GM12878 (cell line): Measurements from ENCODE around the gene BATF. TPM values are rescaled to one million over a fixed set of nuclear protein-coding genes. Genes with fewer than 3 reads are reported as not detected.
A peak's percentile ranks its signal among the peaks of the same experiment; 100 is the strongest.

Experiments used
- CREB1 ChIP-seq: IDR thresholded peaks from 2 replicates; pipeline ENCODE4 v1.6.1; 2012; ENCODE audit warnings: low read depth, mild to moderate bottlenecking, inconsistent platforms
- EED ChIP-seq: sonication (generic); IDR thresholded peaks from 2 replicates; pipeline ENCODE4 v1.6.1; 2016; ENCODE audit warnings: antibody characterized with exemption, low read depth
- FOXK2 ChIP-seq: fragments of 450-650 bp; IDR thresholded peaks from 2 replicates; pipeline ENCODE4 v1.6.1; 2017; ENCODE audit warnings: mild to moderate bottlenecking, moderate library complexity
- HDAC6 ChIP-seq: fragments of 200-600 bp; sonication (generic); IDR thresholded peaks from one replicate; pipeline ENCODE4 v1.8.0; 2017; ENCODE audit warnings: antibody characterized with exemption; ENCODE audit not compliant: unreplicated experiment
- MYC ChIP-seq: IDR thresholded peaks from 2 replicates; pipeline ENCODE4 v1.6.1; 2011; ENCODE audit warnings: mild to moderate bottlenecking, low read length, moderate library complexity, inconsistent platforms; ENCODE audit not compliant: insufficient read depth, insufficient replicate concordance, insufficient read length, severe bottlenecking
- RELA ChIP-seq: fragments of 450-650 bp; IDR thresholded peaks from 2 replicates; pipeline ENCODE4 v1.8.0; 2014; ENCODE audit warnings: borderline replicate concordance; ENCODE audit not compliant: partially characterized antibody
- SP1 ChIP-seq: IDR thresholded peaks from one replicate; pipeline ENCODE4 v1.6.1; 2011; ENCODE audit warnings: low read depth, low read length
- STAT3 ChIP-seq: IDR thresholded peaks from 2 replicates; pipeline ENCODE4 v1.6.1; 2011; ENCODE audit warnings: low read depth, low read length, improper control_type of control experiment
- polyA plus RNA-seq, 11 experiments: library from polyadenylated mRNA; depleted of rRNA in 4 of 11; unstranded in 6 of 11; stranded (reverse) in 5 of 11; fragments of >200 nt; fragmentation: Nextera tagmentation in 4 of 11; fragmentation: Illumina TruSeq in 1 of 11; extraction: Ambion mirVana in 4 of 11; extraction: Trizol in 1 of 11; gene quantifications; 1 replicate in 1 of 11; 2 replicates in 10 of 11; pipeline versions ENCODE4 v1.2.1 to v1.2.3, GENCODE V29; 2011 to 2016; ENCODE audit warnings: inconsistent platforms in 2 of 11, missing spikeins in 2 of 11, low read depth in 1 of 11
- total RNA-seq, 4 experiments: library from RNA; depleted of rRNA in 3 of 4; stranded (reverse); fragments of >200 nt in 3 of 4; fragmentation: Illumina TruSeq in 1 of 4; extraction: Trizol in 1 of 4; gene quantifications; 2 replicates each; pipeline versions ENCODE4 v1.2.1 to v1.2.3, GENCODE V29; 2013 to 2021
- TF ChIP-seq, protein P1 (sequence below): fragments of 450-650 bp; conservative IDR thresholded peaks from 2 replicates; pipeline ENCODE4 v1.6.1; 2017; ENCODE audit warnings: mild to moderate bottlenecking, moderate library complexity
- TF ChIP-seq, protein P2 (sequence below): fragments of 450-650 bp; IDR thresholded peaks from 2 replicates; pipeline ENCODE4 v1.6.1; 2017; ENCODE audit warnings: mild to moderate bottlenecking
- TF ChIP-seq, protein P3 (sequence below): fragments of 150-350 bp; IDR thresholded peaks from 2 replicates; pipeline ENCODE4 v1.6.1; 2014; ENCODE audit warnings: mild to moderate bottlenecking, low read depth, low read length
- TF ChIP-seq, protein P4 (sequence below): IDR thresholded peaks from 2 replicates; pipeline ENCODE4 v1.6.1; 2011; ENCODE audit warnings: borderline replicate concordance, low read depth, mild to moderate bottlenecking, moderate library complexity, low read length; ENCODE audit not compliant: insufficient read depth, poor library complexity, severe bottlenecking
- TF ChIP-seq, protein P5 (sequence below): fragments of 450-650 bp; IDR thresholded peaks from 2 replicates; pipeline ENCODE4 v1.6.1; 2017; ENCODE audit warnings: mild to moderate bottlenecking, low read depth, inconsistent platforms; ENCODE audit not compliant: poor library complexity, severe bottlenecking
- TF ChIP-seq, protein P6 (sequence below): IDR thresholded peaks from 2 replicates; pipeline ENCODE4 v1.6.1; 2012; ENCODE audit warnings: low read depth, low read length, improper control_type of control experiment
- TF ChIP-seq, protein P7 (sequence below): fragments of 450-650 bp; IDR thresholded peaks from 2 replicates; pipeline ENCODE4 v1.6.1; 2017; ENCODE audit warnings: low read depth, mild to moderate bottlenecking, moderate library complexity
- TF ChIP-seq, protein P8 (sequence below): IDR thresholded peaks from 2 replicates; pipeline ENCODE4 v1.6.1; 2012; ENCODE audit warnings: low read depth, low read length, improper control_type of control experiment

Gene BATF
- total and polyA plus RNA-seq, 10 of the 15 experiments (the other 5 are each of a cell fraction or from before 2014, with no cell fraction given) = 10.0 to 154 (median 103) TPM

DNA sequence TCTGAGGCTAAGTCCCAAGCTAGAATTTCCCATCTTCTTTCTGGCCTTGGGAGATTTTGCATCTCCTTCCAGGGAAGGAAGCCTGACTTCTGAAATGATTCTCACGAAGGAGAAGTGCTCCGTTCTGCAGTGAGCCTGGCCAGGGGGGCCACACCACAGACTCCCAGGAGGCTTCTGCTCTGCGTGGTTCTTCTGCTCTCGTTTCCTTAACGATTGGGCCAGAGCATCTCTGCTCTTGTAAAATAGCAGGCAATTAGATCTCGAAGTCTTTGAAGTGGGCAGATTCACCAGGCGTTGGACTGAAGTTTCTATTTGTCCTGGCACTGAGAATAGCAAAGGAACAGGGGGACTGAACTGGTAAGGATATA, 6.7 kb upstream of the BATF start (continued):
- TF ChIP-seq CREB1 = no peak; the same call in 1 of the 2 replicates
- peak; percentile 24 for TF ChIP-seq SP1
- TF ChIP-seq, protein P1, sequence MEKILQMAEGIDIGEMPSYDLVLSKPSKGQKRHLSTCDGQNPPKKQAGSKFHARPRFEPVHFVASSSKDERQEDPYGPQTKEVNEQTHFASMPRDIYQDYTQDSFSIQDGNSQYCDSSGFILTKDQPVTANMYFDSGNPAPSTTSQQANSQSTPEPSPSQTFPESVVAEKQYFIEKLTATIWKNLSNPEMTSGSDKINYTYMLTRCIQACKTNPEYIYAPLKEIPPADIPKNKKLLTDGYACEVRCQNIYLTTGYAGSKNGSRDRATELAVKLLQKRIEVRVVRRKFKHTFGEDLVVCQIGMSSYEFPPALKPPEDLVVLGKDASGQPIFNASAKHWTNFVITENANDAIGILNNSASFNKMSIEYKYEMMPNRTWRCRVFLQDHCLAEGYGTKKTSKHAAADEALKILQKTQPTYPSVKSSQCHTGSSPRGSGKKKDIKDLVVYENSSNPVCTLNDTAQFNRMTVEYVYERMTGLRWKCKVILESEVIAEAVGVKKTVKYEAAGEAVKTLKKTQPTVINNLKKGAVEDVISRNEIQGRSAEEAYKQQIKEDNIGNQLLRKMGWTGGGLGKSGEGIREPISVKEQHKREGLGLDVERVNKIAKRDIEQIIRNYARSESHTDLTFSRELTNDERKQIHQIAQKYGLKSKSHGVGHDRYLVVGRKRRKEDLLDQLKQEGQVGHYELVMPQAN = no peak
- TF ChIP-seq, protein P2, sequence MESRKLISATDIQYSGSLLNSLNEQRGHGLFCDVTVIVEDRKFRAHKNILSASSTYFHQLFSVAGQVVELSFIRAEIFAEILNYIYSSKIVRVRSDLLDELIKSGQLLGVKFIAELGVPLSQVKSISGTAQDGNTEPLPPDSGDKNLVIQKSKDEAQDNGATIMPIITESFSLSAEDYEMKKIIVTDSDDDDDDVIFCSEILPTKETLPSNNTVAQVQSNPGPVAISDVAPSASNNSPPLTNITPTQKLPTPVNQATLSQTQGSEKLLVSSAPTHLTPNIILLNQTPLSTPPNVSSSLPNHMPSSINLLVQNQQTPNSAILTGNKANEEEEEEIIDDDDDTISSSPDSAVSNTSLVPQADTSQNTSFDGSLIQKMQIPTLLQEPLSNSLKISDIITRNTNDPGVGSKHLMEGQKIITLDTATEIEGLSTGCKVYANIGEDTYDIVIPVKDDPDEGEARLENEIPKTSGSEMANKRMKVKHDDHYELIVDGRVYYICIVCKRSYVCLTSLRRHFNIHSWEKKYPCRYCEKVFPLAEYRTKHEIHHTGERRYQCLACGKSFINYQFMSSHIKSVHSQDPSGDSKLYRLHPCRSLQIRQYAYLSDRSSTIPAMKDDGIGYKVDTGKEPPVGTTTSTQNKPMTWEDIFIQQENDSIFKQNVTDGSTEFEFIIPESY = no peak
- TF ChIP-seq FOXK2 = no peak
- TF ChIP-seq, protein P3, sequence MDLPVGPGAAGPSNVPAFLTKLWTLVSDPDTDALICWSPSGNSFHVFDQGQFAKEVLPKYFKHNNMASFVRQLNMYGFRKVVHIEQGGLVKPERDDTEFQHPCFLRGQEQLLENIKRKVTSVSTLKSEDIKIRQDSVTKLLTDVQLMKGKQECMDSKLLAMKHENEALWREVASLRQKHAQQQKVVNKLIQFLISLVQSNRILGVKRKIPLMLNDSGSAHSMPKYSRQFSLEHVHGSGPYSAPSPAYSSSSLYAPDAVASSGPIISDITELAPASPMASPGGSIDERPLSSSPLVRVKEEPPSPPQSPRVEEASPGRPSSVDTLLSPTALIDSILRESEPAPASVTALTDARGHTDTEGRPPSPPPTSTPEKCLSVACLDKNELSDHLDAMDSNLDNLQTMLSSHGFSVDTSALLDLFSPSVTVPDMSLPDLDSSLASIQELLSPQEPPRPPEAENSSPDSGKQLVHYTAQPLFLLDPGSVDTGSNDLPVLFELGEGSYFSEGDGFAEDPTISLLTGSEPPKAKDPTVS = no peak
- TF ChIP-seq EED = peak; percentile 95
- no peak for TF ChIP-seq STAT3
- TF ChIP-seq, protein P4, sequence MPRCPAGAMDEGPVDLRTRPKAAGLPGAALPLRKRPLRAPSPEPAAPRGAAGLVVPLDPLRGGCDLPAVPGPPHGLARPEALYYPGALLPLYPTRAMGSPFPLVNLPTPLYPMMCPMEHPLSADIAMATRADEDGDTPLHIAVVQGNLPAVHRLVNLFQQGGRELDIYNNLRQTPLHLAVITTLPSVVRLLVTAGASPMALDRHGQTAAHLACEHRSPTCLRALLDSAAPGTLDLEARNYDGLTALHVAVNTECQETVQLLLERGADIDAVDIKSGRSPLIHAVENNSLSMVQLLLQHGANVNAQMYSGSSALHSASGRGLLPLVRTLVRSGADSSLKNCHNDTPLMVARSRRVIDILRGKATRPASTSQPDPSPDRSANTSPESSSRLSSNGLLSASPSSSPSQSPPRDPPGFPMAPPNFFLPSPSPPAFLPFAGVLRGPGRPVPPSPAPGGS = peak; percentile 83
- TF ChIP-seq, protein P5, sequence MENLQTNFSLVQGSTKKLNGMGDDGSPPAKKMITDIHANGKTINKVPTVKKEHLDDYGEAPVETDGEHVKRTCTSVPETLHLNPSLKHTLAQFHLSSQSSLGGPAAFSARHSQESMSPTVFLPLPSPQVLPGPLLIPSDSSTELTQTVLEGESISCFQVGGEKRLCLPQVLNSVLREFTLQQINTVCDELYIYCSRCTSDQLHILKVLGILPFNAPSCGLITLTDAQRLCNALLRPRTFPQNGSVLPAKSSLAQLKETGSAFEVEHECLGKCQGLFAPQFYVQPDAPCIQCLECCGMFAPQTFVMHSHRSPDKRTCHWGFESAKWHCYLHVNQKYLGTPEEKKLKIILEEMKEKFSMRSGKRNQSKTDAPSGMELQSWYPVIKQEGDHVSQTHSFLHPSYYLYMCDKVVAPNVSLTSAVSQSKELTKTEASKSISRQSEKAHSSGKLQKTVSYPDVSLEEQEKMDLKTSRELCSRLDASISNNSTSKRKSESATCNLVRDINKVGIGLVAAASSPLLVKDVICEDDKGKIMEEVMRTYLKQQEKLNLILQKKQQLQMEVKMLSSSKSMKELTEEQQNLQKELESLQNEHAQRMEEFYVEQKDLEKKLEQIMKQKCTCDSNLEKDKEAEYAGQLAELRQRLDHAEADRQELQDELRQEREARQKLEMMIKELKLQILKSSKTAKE = peak; percentile 64
- no peak for TF ChIP-seq RELA
- TF ChIP-seq, protein P6, sequence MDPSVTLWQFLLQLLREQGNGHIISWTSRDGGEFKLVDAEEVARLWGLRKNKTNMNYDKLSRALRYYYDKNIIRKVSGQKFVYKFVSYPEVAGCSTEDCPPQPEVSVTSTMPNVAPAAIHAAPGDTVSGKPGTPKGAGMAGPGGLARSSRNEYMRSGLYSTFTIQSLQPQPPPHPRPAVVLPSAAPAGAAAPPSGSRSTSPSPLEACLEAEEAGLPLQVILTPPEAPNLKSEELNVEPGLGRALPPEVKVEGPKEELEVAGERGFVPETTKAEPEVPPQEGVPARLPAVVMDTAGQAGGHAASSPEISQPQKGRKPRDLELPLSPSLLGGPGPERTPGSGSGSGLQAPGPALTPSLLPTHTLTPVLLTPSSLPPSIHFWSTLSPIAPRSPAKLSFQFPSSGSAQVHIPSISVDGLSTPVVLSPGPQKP = no peak
- TF ChIP-seq, protein P7, sequence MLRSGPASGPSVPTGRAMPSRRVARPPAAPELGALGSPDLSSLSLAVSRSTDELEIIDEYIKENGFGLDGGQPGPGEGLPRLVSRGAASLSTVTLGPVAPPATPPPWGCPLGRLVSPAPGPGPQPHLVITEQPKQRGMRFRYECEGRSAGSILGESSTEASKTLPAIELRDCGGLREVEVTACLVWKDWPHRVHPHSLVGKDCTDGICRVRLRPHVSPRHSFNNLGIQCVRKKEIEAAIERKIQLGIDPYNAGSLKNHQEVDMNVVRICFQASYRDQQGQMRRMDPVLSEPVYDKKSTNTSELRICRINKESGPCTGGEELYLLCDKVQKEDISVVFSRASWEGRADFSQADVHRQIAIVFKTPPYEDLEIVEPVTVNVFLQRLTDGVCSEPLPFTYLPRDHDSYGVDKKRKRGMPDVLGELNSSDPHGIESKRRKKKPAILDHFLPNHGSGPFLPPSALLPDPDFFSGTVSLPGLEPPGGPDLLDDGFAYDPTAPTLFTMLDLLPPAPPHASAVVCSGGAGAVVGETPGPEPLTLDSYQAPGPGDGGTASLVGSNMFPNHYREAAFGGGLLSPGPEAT = peak; percentile 66; the same call in 1 of the 2 replicates
- TF ChIP-seq, protein P8, sequence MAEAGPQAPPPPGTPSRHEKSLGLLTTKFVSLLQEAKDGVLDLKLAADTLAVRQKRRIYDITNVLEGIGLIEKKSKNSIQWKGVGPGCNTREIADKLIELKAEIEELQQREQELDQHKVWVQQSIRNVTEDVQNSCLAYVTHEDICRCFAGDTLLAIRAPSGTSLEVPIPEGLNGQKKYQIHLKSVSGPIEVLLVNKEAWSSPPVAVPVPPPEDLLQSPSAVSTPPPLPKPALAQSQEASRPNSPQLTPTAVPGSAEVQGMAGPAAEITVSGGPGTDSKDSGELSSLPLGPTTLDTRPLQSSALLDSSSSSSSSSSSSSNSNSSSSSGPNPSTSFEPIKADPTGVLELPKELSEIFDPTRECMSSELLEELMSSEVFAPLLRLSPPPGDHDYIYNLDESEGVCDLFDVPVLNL = no peak
- TF ChIP-seq MYC = no peak
- TF ChIP-seq HDAC6 = no peak
